GM21390 (cell line): Measurements from ENCODE around the gene TSHZ3.

Experiments
- ATAC-seq: cut with Tn5 transposase; IDR thresholded peaks from one replicate; pipeline ENCODE4 v1.9.1; 2021; ENCODE audit not compliant: unreplicated experiment

The TSHZ3 gene

DNA sequence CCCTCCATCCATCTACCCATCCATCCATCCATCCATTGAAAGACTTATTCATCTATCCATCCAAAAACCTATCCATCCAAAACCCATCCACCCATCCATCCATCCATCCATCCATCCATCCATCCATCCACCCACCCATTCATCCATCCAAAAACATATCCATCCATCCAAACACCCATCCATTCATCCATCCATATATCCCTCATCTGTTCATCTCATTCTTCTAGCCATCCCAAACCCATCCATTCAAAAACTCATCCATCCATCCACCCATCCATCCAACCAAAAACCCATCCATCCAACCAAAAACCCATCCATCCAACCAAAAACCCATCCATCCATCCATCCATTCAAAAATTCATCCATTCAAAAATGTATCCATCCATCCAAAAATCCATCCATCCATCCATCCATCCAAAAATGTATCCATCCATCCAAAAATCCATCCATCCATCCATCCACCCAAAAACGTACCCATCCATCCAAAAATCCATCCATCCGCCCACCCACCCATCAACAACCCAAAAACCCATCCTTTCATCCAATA lies 56.5 kb downstream of the TSHZ3 start:
- ATAC-seq: no peak

- no peak for ATAC-seq
Measured at GRCh38 chr19:31290931-31291590, 58.2 kb downstream of the TSHZ3 start.

DNA sequence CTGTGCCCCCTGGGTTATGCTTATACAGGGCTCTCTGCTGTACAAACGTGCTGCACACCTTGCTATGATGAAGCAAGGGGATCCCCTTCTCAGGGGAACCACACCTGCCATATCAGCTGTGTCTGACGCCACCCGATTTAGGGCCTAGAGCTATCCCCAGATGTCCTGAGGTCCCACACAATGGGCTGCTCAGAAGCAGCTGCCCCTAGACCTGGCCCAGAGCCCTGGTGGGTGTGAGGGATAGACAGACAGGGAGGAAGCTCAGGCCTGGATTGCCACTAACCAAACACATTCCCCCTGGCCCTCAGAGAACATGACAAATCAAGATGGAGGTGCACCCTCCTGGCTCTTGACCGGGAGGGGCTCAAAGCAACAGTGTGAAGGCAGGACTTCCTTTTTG lies 59.3 kb downstream of the TSHZ3 start:
- ATAC-seq: no peak

GRCh38 chr19:31289381-31289880 lies 59.8 kb downstream of the TSHZ3 start:
- ATAC-seq: no peak

GRCh38 chr19:31286491-31286890 lies 62.7 kb downstream of the TSHZ3 start:
- ATAC-seq: no peak

- ATAC-seq: no peak
Measured at GRCh38 chr19:31285744-31286143, 63.5 kb downstream of the TSHZ3 start.

DNA sequence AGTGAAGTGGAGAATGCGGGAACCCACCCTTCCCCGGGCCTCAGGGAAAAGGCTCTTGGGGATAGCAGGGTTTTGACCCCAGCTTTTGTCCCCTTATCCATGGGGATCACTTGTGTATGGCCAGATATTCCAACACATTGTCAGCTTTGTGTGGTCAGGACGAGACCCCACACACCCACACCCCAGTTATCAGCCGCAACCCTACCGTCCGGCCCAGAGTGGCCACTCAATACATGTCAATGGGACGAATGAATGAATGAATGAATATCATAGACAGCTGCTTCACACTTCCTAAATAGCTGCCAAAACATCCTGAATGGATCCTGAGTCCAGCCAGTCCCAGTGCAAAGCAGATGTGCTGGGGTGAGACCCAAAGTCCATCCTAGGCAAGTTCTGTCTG lies 64.6 kb downstream of the TSHZ3 start:
- ATAC-seq: no peak

DNA sequence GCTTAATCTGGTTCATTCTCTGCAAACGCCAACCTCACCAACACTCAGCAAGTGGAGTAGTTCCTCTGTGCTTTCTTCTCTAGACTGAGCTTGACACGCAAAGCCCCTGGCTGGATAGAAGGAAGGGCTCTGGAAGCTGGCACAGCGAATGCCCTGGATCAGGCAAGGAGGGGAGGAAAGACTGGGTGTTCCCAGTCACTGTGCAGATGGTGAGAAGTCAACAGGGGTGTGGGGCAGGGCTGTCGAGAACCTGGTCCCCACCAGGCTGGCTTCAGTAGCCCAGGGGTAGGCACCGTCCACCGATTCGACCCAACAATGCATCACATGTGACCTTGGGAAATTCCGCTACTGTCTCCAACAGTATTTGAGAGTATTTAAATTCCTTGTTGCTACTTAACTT lies 65.5 kb downstream of the TSHZ3 start:
- no peak for ATAC-seq

DNA sequence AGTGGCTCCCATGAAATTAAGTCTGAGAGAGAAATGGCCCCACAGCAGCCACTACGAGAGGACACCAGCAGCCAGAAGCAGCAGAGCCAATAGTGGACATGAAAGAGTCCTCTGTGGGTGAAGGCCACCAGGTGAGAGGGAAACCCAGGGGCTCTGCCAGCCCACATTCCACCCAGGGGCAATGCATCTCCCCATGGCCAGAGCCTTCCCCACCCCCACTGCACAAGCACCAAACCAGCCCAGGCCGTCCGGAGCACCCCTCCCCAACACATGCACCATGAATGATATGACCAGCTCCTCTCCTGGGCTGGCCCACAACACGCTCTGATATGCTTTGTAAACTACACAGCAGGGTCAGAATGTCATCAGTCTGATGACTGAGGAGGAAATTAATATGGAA lies 66.9 kb downstream of the TSHZ3 start:
- ATAC-seq: no peak

DNA sequence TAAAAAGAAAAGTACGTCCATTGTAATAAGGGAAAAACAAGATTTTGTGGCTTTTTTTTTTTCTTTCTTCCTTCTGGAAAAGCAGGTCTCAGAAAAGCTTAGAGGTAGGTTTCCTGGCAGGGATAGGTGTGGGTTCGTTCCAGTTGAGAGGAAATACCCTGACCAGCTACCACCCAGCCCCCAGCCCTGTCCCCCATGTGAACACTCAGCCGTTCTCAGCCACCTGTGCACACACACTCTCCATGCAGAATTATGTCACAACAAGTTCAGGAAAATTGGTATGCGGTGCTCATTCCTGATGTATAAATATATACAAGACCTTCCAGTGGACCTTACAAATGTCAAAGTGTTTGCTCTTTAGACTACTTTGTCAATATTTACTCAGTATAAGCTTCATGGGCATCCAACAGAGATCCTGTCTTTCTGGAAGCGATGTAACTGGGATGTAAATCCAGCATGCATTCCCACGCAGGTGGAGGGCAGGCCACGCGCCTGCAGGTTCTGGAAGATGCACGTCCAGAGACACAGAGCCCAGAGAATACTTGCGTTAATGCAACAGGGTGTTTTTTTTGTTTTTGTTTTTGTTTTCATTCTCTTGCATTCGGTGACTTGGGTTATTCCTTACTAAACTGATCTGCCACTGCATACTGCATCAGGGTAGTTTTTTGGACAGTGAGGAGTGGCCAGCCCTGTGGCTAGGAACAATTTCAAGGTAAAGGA lies 68.8 kb downstream of the TSHZ3 start:
- no peak for ATAC-seq

DNA sequence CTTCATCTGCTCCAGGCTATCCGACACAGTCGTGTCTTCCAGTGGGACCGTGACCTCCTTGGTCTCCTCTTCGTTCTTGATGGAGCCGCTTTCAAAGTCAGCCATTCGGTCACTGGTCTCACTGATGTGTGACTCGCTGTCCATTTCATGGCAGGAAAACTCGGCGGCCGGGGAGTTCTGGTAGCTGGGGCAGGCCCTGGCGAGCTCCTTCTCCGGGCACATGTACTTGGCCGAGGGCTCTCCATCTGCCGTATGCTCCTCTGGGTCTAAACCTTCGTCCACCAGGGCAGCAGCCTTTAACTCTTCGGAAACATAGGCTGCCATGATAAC lies 69.8 kb downstream of the TSHZ3 start:
- no peak for ATAC-seq

DNA sequence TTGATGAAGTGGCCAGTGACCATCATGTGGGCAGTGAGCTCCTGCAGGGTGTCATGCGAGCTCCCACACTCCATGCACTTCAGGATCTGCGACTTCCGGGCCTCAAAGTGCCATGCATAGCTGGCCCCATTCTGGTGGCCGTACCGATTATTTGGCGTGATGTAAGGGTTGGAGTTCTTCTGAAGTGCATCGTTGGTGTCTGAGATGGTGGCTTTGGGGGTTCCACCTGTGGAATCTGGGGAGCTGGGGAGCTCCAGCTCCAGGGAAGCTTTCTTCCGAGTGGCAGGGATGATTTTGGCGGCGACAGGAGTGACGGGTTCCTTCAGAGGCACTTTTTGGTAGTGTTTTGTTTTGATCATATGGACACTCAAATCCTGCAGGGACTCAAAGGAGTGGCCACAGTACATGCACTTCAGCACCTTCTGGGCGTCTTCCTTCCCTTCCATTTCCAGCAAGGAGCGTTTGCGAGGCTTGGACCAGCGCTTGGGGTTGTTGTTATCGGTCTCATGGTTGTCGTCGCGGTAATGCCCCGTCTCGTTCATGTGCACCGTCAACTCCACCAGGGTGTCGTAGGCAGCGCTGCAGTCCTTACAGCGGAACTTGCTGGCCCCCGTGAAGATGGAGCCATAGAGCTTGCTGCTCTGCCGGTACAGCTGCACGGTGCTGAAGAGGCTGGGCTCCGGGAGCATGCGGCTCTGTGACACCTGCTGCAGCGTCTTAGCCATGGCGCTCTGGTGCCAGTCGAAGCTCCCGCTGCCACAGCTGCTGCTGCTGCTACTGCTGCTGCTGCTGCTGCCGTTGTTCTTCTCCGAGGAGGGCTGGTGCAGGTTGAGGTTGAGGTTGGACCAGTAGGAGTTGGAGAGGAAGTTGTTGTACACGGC lies 70.4 kb downstream of the TSHZ3 start:
- no peak for ATAC-seq

DNA sequence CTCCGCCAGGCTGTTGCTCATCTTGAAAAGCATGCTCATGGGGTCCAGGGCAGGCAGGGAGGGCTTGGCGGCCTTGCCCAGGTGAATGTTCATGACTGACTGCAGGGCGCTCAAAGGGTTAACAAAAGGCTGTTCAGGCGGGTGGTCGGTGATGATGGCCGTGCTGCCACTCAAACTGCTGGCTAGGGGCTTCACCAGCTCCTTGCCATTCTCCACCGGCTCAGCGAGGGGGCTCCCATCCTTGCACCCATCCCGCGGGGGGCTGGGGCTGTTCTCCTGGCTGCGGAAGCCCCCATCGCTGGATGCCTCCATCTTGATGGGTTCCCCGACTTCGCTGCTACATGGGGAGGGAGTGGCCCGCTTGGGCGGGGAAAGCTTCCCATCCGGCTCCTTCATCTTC lies 71.7 kb downstream of the TSHZ3 start:
- ATAC-seq: no peak

DNA sequence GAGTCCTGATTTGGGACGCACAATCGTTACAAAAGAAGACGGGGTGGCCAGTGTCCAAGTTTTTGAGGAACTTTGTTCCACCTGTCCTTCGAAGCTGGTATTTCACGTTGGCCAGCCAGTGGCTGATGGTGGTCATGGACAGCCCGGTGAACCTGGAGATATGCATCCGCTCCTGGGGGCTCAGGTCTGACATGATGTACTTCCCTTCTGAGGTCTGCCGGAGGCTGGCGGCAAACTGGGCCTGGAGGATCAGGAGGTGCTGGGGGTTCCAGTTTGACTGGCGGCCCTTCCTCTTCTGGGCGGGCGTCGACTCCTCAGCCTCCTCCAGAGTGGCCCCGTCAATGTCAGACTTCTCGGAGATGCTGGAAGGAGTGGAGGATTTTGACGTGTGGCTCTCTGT lies 72.4 kb downstream of the TSHZ3 start:
- no peak for ATAC-seq

DNA sequence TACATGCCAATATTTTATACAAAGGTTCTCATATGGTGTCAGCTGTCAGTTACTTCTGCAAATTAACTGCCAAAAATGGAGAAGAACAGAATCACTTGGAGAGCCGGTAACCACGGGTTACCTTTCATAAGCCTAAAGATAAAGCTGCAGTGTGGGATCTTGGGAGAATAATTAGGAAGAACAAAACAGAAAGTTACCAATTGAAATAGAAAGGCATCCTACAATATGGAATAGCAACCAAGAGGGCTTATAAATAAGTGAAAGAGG lies 74.2 kb downstream of the TSHZ3 start:
- ATAC-seq: no peak

- ATAC-seq: no peak
Measured at GRCh38 chr19:31274251-31275067, 74.8 kb downstream of the TSHZ3 start.

- ATAC-seq: no peak
Measured at GRCh38 chr19:31272583-31273106, 76.6 kb downstream of the TSHZ3 start.

- ATAC-seq: no peak
Measured at GRCh38 chr19:31271306-31271911, 77.8 kb downstream of the TSHZ3 start.

- no peak for ATAC-seq
Measured at GRCh38 chr19:31270897-31271296, 78.3 kb downstream of the TSHZ3 start.

DNA sequence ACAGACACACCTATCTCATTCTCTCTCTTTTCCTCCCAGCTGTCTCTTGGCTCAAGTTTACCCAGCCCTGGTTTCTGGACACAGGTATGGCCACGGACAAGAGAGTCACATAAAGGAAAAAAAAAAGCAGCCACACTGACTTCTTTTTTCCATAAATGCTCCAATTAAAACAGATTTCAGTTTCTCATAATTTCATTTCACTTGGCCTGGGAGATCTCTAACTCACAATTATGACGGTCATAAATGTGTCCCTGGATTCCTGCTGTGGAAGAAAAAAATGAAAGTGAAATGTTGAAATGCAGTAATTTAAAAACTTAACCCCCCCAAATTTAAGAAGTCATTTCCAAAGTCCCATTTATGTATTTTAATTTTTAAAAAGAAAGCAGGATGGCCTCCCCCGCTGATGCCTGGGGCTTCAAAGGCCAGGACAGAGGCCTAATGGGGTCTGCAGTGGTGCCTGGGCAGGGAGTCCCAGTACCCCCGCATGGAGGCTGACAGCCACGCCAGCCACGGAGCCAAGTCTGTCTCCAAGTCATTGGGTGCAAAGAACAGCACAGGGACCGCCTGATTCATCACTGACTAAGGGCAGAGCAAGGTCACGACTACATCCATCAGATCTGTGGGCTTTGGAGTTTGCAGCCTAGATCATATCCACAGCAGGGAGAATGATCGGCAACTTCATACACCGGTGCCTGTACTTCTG lies 79.7 kb downstream of the TSHZ3 start:
- ATAC-seq: no peak
